ENCODE data around the gene UBXN11.

UBXN11 gene

GRCh38 chr1:26259005-26259404 lies 47.4 kb downstream of the UBXN11 start:
- DNase-seq: no peak

- no peak for DNase-seq
Measured at GRCh38 chr1:26257222-26257621, 49.2 kb downstream of the UBXN11 start.

GRCh38 chr1:26254404-26254803 lies 52.0 kb downstream of the UBXN11 start:
- DNase-seq: no peak

- no peak for DNase-seq
Measured at GRCh38 chr1:26252718-26253117, 53.7 kb downstream of the UBXN11 start.

GRCh38 chr1:26239936-26240335 lies 66.5 kb downstream of the UBXN11 start:
- no peak for DNase-seq

GRCh38 chr1:26237230-26237966 lies 69.0 kb downstream of the UBXN11 start:
- DNase-seq: no peak

- DNase-seq: peak in 1 of 2 experiments; percentile 22
Measured at GRCh38 chr1:26234644-26235370, 71.6 kb downstream of the UBXN11 start.

- peak; percentile 93 to 94 for DNase-seq
Measured at GRCh38 chr1:26233903-26234643, 72.4 kb downstream of the UBXN11 start, which contains the start of gene CEP85. TSS of gene CEP85 (plus strand) at chr1:26234200. CDS start at chr1:26239784, 5,584 bp downstream.
